NCI-H446 (cell line): ENCODE data around the gene GABRR3.
A peak's percentile ranks its signal among the peaks of the same experiment; 100 is the strongest.

Source experiments
- DNase-seq, 2 experiments: peaks; one replicate each; lab custom pipeline; 2025; lab: John Stamatoyannopoulos, UW

GABRR3 gene

DNA sequence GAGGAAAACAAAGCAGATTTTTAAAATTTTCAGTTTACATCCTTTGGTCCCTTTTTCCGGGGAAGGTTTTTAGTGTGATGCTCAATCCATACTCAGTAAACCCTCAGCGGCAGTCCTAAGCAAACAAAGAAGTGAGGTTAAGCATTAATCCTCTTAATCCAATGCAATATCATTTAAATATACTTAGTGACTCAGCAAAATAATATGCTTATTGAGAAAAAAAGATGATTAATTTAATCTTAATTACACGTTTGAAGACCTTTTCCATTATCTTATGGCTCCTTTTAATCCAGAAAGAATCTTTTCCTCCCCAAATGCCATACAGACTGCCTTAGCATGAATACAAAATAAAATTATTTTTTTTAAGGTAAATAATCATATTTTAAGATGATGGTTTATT, at the start of gene GABRR3:
Gene GABRR3 (minus strand): TSS at position 108 of the 400 bp plus-strand sequence. CDS start 328 bp downstream, outside the sequence.
- DNase-seq, result no peak

- DNase-seq, result no peak
Observed at GRCh38 chr3:98073486-98073885, 38.4 kb upstream of the GABRR3 start.

DNA sequence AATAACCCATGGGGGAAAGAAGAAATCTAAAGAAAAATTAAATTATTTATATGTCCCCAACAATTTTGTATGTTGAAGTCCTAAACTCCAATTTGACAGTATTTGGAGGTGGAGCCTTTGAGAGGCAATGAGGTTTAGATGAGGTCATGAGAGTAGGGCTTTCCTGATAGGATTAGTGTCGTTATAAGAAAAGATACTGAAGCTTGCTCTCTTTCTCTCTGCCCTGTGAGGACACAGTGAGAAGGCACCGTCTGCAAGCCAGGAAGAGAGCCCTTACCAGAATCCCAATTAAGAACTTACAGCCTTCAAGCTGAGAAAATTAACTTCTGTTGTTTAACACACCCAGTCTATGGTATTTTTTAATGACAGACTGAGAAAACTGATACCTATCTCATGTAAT, 35.7 kb upstream of the GABRR3 start:
- DNase-seq, result no peak

DNA sequence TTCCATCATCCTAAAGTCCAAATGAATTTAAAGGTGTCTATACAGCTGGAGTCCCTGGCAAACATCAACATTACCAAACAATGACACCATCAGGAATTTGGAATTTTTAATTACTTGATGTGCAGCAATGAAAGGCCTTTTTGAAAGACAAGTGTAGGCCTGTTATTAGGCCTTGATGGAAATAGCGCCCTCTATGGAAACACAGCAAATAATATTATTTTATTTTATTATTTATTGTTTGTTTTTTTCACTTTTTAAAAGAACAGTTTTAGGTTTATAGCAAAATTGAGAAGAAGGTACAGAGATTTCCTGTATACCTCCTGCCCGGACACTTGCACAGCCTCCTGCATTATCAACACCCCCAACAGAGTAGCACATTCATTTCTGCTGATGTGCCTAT, 33.7 kb upstream of the GABRR3 start:
- DNase-seq, result no peak

- DNase-seq, result no peak
Observed at GRCh38 chr3:98058244-98058960, 23.3 kb upstream of the GABRR3 start.

GRCh38 chr3:98057631-98058030, 22.5 kb upstream of the GABRR3 start:
- no peak for DNase-seq

DNA sequence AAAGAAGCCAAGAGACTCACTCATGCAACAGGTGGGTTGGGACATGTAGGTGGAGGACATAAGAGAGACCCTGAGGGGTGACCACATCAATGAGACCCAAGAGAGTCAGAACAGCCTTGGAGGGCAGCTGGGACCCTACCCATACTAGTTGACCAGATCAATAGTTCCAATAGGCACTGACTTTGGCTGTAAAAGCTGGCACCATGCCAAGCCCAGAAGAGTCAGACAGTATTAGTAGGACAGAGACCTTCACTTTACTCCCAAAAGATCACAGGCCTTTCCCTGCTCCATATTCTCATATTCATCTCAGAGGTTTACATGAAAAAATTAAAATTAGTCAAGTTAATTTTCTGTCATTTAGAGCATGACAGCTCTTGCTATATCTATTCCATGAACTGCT, 20.9 kb upstream of the GABRR3 start:
- DNase-seq, result no peak

DNA sequence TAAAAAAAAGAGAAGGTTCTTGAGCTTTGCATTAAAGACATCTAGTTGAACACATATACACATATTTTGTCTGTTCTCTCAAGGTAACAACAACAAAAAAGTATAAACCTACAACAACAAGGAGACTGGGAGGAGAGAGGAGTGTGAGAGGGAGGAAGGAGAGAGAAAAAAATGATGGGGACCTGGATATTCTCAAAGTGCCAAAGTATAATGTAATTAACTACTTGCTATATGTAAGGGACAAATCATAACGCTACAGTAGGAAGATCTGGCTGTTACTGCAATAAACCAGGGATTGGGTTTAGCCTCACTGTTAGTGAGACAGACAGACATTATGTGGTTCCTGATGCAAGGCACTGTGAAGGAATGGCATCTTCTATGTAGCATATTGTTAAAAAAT, 14.2 kb upstream of the GABRR3 start:
- DNase-seq, result no peak

DNA sequence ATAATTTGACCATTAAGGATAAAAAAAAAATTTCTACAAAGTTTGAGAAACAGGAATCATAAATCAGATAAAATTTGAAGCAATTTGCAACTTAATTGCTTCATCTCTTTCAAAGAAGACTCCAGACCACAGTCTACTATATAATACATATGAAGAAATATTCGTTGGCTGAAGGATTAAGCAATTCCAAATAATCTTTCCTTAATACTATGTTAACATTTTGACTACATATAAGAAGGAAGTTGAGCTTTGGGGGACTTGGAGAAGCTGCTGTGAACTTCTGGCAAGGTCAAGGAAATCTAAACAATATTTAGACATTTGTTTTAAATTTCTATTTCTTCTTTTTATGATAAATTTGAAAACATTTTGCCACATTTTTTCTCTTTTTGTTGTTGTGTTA, 13.5 kb upstream of the GABRR3 start:
- no peak for DNase-seq

GRCh38 chr3:98041350-98041749, 6.2 kb upstream of the GABRR3 start:
- no peak for DNase-seq

DNA sequence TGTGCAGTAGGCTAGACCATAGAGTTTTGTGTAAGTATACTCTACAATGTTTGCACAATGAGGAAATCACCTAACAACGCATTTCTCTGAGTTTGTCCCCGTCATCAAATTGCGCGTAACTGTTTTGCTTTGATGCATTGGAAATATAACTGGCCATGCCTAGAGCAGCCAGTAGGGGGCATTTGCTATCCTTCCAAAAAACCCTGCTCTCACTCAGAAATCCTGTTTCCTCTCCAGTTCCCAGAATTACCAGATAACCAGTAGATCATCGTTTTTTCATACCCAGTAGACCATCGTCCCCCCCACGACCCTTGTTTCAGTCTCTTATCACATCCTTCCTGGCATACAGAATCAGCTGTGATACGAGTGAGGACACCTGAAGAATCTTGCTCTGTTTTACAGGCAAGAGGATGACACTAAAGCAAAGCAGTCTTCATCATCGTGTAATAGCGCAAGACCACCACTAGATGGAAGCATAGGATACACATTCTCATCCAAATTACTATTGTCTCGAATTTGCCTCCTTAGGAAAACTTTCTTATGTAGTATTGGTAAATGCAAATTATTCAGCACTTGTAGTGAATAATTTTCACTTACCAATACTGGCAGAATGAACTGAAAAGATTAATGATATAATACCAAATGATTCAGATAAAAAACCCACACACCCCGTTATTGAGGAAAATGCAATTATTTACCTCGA, 4.4 kb upstream of the GABRR3 start:
- peak; percentile 85 to 88 for DNase-seq

DNA sequence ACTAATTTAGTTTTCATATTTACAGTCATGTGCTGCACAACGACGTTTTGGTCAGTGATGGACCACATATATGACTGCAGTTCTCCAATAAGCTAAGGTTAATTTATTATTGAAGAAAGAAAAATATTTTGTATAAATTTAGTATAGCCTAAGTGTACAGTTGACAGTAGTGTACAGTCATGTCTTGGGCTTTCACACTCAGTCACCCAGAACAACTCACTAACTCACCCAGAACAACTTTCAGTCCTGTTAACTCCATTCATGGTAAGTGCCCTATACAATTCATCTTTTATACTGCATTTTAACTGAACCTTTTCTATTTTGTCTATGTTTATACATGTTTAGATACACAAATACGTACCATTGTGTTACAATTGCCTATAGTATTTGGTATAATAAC, 3.8 kb upstream of the GABRR3 start:
- DNase-seq, result no peak

DNA sequence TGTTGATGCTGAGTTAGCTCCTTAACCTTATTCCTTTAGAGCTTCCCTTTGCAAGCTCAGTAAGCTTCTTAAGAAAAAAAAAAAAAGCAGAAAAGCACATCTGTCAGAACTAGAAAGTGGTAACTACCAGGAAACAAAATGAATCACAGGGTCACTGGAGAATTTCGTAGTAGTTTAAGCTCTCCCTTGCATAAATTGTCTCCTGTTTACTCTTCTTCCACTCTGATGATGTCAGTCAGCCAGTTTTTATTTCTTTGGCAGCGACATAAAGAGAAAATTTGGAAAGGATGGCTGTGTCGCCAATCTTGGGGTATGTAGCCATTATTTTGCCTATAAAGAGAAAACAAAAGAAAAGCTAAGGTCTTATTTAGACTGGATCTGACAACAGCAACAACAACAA, 3.2 kb upstream of the GABRR3 start:
- no peak for DNase-seq

GRCh38 chr3:98034486-98034885, 629 bp downstream of the GABRR3 start:
- DNase-seq, result no peak

GRCh38 chr3:98034036-98034435, 1.1 kb downstream of the GABRR3 start:
- no peak for DNase-seq

DNA sequence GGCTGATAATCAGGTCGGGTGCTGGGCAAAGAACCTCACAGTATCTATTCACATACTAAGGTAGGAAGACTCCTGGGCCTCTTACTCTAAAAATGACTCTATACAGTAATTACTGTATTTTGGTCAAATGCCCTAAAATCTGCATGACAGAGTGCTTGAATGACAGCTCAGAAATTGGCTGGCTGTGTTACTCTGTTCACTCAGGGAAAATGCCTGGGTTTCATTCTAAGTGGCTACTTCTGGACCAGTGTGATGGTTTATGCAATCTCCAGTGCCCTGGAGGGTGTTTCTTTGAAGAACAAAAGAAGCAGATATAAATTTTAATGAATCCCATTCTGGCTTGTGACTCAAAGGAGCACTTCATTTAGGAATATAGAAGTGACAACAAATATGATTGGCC, 2.2 kb downstream of the GABRR3 start:
- peak in 1 of 2 experiments; percentile 11 for DNase-seq

DNA sequence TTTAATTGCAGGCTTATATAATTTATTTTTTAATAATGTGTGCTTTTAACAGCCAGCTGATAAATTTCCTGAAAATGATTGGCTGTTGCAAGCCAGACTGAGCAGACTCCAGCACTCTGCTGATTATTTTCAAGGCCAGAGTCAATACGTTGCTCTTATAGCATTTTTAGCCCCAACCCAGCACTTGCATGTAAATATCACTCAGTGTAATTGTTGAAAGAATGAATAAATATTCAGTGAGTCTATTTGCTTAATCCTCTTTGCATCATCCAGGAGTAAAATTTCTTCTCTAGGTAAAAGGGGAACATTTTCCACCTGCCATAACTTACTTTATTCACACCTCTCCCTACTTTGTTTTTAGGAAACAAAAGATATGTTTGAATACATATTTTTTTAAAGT, 2.9 kb downstream of the GABRR3 start:
- no peak for DNase-seq

DNA sequence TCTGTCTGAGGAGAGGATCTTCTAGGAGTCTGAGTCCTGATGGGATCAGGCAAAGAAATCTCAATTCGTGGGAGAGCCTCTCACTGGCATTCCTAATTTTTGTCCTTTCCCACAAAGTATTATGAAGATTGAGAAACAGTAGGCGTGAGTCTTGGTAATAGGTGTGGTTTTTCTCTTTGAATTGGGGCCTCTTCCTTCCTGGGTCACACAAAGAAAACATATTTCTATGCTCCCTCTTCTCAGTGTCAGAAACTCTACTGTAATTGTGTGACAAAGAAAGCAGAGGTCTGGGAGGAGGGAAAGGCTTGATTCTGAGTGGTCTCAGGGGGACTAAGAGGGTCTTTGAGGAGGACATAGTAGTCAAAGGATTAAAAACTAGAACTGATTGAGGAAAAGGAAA, 6.0 kb downstream of the GABRR3 start:
- no peak for DNase-seq

- DNase-seq, result peak; percentile 61 to 87
Observed at GRCh38 chr3:98027085-98027446, 8.0 kb downstream of the GABRR3 start.

GRCh38 chr3:98026425-98027084, 8.6 kb downstream of the GABRR3 start:
- no peak for DNase-seq

GRCh38 chr3:98025392-98025945, 9.6 kb downstream of the GABRR3 start:
- no peak for DNase-seq

GRCh38 chr3:98022978-98023820, 11.9 kb downstream of the GABRR3 start:
- DNase-seq, result peak; percentile 91
